ENCODE data around the gene BRSK2.
"Not testable (repeated sequence)": the region's sequence is repeated elsewhere in the genome, so short reads cannot be mapped to it uniquely, and the experiment has no call there.

Gene BRSK2

GRCh38 chr11:1389932-1390568 is at the start of gene BRSK2:
Gene BRSK2, plus strand, starts transcription at chr11:1389934. Its CDS starts 351 bp downstream, at chr11:1390285.
- DNase-seq: no peak

- DNase-seq: no peak
Observed at GRCh38 chr11:1340111-1340510, 49.6 kb upstream of the BRSK2 start.

DNA sequence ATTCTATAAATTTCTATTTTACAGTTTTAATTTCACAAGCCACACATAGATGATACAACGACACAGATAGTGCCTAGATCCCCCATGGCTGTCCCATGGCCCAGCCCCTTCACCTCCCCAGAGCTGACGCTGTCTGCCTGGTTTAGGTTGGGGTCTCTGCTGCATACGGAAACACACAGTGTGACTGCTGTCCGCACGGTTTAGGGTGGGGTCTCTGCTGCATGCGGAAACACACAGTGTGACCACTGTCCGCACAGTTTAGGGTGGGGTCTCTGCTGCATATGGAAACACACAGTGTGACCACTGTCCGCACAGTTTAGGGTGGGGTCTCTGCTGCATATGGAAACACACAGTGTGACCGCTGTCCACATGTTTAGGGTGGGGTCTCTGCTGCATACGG is 48.5 kb upstream of the BRSK2 start:
- DNase-seq: not testable (repeated sequence)

DNA sequence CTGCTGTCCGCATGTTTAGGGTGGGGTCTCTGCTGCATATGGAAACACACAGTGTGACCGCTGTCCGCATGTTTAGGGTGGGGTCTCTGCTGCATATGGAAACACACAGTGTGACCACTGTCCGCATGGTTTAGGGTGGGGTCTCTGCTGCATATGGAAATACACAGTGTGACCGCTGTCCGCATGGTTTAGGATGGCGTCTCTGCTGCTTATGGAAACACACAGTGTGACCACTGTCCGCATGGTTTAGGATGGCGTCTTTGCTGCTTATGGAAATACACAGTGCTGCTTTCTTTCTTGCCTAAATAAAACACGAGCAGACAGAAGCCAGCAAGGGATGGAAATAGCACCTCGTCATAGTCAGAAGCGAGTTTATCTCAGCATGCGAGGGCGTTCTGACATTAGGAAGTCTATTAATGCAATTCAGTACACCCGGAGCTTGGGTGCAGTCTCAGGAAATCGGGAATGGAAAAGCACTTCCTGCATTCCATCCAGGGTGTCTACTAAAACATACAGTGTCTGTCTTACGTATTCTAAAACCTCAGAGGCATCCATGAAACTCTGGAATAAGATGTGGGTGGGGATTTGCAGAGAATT is 47.7 kb upstream of the BRSK2 start:
- no peak for DNase-seq

DNA sequence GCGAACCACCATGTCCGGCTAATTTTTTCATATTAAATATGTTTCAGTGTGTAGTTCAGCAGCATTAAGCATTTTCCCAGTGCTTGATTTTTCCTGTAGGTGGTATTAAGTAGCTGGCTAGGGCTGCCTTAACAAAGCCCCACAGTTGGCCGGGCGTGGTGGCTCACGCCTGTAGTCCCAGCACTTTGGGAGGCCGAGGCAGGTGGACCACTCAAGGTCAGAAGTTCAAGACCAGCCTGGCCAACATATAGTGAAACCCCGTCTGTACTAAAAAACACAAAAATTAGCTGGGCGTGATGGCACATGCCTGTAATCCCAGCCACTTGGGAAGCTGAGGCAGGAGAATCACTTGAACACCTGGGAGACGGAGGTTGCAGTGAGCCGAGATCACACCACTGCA is 46.8 kb upstream of the BRSK2 start:
- DNase-seq: no peak

DNA sequence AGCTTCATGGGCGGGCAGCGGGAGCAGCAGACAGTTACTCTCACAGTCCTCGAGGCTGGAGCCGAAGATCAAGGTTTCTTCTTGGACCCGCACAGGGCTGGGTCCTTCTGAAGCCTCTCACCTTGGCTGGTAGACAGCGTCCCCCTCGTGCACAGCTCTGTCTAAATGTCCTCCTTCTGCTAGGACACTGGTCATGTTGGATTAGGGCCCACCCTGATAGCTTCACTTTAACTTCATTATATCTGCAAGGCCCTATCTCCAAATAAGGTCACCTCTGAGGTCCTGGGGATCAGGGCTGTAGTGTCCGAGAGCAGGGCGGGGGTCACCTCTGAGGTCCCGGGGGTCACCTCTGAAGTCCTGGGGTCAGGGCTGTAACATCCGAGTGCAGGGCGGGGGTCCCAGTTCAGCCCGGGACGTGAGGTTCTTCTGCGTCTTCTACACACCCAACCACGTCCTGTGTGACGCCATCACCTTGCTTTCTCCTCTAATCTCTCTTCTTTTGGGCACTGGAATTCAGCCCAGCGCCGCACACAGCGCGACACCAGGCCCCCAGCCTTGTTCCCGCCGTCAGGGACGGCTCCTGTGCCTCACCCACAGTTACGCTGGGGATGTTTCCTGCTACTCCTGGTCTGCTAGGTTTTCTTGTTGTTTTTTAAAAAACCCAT is 46.2 kb upstream of the BRSK2 start:
- DNase-seq: no peak

DNA sequence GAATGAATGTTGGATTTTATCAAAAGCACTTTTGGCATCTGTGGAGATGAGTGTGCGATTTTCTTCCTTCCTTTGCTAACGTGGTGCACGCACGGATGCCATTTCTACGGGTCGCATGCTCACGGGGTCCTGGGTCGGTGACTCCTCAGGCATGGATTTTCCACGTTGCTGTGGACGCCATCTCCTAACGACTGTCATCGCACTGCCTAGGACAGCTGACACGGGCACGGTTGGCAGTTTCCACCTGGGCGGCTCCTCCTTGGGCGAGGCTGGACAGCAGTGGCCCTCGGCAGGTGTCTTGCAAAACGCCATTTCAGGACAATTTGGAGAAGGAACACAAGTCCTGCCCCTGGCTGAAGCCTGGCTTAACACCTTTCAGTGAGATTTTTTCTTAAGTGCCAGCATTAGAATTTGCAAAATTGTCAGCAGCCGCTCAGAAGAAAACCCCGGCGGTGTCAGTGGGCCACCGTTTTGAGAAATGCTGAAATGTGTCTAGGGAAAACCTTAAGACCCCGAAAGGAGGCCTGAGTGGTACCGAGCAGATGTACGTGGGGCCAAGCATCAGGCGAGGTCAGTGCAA is 45.6 kb upstream of the BRSK2 start:
- no peak for DNase-seq

DNA sequence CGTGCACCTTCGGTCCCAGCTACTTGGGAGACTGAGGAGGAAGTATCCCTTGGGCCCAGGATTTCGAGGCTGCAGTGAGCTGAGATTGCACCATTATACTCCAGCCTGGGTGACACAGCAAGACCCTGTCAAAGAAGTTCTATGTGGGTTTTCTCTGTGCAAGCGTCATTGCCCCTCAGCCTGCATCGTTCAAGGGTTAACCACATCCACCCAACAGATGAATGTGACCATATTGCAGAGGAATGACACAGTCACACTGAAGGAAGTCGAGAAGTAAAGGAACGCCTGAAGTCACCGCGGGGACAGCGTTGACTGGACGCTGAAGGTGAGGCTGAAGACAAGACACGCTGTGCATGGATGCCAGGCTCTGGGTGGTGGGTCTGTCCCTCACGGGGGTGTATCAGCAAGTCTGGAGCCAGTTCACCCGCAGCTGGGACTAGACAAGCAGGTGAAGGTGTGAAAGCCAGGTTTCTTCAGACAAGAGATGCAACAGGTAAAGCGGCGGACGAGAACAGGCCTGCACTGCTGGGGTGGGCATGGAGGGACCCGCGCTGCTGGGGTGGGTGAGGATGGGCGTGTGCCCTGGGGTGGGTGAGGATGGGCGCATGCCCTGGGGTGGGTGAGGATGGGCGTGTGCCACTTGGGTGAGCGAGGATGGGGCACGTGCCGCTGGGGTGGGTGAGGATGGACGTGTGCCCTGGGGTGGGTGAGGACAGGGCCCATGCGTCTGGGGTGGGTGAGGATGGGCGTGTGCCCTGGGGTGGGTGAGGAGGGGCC is 43.8 kb upstream of the BRSK2 start:
- DNase-seq: no peak

DNA sequence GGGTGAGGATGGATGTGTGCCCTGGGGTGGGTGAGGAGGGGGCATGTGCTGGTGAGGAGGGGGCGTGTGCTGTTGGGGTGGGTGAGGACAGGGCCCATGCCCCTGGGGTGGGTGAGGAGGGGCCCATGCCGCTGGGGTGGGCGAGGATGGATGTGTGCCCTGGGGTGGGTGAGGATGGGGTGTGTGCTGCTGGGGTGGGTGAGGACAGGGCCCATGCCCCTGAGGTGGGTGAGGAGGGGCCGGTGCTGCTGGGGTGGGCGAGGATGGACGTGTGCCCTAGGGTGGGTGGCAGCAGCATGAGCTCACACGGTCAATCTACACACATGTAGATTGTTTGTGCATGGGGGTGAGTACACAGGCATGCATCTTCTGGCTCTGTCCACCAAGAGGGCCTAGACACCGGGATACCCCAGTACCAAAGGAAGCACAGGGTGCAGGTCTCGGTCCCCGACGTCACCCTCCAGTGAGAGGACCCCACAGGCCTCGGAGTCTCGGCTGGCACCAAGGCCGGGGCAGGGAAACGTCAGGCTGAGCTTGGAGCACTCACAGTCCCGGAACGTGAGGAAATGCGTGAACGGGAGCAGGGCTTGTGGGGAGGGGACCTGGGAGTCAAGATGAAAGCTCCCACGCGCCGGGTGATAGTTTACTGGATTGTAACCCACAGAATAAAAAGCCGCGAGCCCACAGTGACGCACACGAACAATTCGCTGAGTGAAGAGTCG is 42.9 kb upstream of the BRSK2 start:
- no peak for DNase-seq

GRCh38 chr11:1347411-1347999 is 42.2 kb upstream of the BRSK2 start:
- not testable (repeated sequence) for DNase-seq

DNA sequence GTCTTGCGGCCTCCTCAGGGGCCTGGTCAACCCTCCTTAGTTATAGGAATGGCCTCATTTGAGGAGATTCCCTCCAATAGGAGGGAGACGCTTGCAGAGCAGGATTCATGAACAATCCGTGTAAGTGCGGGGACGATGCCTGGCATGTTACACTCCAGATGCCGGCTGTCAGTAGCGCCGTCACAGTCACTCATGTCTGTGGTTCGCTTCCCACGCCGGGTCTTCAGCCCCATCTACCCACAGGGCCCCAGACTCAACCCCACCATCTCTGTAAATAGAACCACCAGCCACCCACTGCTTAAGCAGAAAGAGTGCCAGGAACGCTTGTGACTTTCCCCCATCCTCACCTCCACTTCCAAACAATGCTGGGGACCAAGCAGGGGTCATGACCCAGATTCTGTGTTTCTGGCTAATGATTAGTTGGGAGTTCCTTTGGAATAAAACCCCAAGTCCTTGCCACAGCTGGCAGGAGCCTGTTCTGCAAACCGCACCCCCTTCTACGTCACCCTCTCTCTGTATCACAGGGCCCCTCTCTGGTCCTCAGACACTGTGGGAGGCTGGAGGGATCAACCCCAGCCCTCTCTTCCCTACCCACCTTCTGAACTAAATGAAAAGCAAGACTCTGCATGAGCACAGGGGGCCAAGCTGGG is 41.5 kb upstream of the BRSK2 start:
- no peak for DNase-seq

DNA sequence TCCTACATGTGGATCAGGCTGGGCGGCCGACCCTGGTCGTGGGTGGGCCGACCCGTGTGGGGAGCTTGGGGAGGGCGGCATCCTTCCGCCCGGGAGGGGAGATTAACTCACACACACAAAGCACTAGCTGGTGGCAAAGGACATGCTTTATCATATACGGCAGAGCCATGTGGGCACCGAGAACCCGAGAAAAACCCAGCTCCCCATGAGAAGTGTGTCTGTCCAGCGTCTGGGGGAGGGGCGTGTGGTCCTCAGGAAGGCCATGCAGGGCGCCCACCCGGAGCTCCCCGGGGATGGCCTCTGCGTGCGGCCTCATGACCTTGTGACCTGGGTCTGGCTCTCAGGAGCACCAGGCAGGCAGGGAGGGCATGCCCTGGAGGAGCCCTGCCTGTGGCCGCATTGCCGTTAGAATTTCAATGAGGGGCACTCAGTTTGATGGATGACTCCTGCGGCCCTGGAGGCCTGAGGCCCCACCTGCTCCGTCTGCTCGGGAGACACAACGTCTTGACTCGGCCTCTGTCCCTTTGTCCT is 40.9 kb upstream of the BRSK2 start:
- no peak for DNase-seq

- DNase-seq: no peak
Observed at GRCh38 chr11:1349327-1350041, 40.2 kb upstream of the BRSK2 start.

DNA sequence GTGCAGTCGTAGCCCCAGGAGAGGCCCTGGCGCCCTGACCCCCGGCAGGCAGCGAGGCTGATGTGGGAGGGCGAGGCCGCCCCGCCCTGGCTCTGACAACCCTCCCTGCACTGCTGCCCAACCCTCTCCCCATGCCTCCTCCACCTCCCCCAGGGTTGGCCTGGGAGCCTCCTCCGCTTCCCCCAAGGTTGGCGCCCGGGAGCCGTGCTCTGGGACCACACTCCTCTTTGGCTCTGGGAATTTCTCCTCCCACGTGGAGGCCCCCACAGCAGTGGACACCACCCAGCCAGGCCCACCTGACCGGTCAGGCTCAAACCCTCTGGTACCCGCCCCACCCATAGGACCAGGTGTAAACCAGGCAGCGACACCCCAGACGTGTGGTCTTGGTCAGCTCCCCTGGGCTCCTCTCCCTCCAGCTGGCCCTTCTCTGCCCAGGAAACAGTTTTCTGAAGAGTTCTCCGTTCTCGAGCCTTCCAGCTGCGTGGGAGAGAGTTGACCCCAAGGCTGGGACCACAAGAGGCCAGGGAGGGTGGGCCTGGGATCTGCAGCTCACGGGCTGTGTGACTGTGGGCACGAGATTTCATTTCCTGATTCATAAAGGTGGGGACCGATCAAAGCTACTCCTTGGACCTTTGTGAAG is 39.5 kb upstream of the BRSK2 start:
- DNase-seq: no peak

DNA sequence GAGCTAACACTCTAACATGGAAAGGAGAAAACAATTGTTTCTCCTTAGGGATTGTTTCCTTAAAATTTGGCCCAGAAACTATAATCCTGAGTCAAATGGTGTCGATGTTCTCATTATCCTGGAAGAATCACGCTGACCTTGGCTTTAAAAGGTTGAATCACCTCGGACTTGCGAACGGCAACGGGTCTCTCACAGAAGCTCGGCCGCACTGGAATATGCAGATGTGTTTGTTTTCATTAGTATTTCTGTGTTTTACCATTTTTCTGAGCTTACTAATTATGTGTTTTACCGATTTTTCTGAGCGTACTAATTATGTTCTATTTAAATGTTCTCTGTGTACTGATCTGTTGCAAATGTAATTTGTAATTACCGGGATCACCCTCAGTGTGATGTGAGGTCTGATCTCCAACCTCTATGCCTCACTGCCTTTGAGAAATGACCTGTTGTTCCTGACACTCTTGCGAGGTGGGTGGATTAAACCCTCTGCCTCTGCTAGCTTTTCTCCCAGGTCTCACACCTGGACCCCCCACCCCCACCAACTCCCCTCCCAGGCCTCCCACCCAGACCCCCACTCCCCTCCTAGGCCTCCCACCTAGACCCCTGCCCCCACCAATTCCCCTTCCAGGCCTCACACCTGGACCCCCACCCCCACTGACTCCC is 38.3 kb upstream of the BRSK2 start:
- peak; percentile 36 for DNase-seq

- DNase-seq: no peak
Observed at GRCh38 chr11:1352696-1353382, 36.9 kb upstream of the BRSK2 start.

DNA sequence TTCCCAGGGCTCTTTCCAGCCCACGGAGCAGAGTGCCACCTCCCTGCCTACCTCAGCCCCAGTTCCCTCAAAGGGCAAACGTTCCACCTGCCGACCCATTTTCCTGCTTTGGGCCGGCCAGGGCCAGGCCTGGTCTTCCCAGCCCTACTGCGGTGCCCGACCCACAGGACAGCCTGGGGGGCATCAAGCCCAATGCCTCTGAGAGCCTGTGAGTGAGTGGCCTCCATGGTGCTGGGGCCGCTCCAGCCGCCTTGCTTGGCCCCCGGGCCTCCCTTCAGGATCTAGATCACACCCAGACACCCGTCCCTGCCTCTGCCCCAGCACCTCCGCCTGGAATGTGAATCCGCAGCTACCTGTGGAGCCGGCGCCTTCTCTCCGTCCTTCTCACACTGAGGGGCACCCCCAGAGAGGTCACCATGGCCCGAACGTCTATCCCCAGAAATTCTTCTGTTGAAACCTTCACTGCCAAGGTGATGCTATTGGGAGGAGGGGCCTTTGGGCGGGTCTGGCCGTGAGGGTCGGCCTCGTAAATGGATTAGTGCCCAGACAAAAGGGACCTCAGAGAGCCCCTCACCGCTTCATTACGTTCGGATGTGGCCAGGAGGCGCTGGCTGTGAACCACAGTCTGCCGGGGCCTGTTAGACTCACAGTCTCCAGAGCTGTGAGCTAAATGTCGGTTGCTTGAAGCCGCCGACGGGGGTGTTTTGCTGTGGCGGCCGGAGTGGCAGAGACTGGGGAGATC is 36.2 kb upstream of the BRSK2 start:
- no peak for DNase-seq

Measured in kidney glomerular epithelial cell (primary cell).